ENCODE results near the gene ODAD3.
"Not testable (repeated sequence)": the region's sequence is repeated elsewhere in the genome, so short reads cannot be mapped to it uniquely, and the experiment has no call there.

The ODAD3 gene

DNA sequence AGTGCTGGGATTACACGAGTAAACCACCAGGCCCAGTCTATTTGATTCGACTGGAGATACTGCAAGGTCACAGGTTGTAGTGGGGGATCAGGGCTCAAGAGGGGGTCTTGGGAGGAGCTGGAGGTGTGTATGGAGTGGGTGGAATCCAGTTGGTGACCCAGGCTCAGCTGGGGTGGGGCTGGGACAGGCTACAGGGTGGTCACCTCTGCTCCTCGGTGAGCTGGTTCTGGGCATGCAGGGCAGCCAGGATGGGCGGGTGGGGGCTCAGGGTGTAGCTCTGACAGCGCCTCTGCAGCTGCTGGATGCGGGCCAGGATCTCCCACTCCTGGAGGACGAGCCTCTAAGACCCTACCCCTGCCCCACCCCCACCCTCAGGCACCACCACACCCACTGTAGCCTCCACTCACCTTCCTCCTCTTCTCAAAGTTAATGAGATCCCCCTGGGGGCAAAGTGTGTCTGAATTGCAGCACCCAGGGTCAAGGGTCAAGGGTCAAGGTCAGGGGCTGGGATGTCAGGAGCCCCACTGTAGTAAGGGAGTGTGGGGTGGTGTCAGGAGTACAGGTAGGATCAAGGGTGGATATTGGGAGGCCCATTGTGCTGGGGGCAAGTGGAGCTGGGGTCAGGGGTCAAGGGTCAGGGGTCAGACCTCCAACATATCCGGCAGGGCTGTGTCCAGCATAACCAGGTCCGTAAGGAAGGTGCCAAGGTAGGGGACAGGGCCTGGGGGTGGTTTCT lies 32.9 kb downstream of the ODAD3 start:
- DNase-seq, result no peak

DNA sequence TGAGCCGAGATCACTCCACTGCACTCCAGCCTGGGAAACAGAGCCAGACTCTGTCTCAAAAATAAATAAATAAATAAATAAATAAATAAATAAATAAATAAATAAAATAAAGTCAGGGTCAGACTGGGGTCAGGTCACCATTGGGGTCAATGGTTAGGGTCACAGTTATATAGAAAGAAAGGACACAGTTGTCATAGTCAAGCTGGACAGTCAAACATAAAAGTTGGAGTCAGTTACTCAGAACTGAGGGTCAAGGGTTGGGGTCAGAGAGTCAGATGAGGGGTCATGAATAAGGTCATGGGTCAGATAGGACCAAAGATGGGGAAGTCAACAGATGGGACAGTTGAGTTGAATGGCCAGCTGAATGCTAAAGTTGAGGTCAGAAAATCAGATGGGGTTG lies 34.1 kb downstream of the ODAD3 start:
- DNase-seq, result no peak

DNA sequence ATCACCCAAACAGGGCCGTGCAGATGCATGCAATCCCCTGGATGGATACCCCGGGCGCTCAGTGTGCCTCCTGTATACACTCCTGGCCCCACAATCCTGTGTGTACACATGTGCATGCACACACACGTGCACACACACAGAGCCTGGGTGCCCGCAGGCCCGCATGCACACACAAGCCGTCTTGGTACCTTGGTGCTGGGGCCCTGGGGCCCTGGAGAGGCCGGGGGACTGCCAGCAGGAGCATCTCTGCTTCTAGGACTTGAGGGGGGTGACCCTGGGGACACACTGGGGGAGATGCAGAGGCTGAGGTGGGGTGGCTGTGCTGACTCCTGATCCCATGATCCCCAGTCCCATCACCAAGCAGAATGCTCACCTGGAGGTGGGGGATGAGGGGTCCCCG lies 35.3 kb downstream of the ODAD3 start:
- no peak for DNase-seq

DNA sequence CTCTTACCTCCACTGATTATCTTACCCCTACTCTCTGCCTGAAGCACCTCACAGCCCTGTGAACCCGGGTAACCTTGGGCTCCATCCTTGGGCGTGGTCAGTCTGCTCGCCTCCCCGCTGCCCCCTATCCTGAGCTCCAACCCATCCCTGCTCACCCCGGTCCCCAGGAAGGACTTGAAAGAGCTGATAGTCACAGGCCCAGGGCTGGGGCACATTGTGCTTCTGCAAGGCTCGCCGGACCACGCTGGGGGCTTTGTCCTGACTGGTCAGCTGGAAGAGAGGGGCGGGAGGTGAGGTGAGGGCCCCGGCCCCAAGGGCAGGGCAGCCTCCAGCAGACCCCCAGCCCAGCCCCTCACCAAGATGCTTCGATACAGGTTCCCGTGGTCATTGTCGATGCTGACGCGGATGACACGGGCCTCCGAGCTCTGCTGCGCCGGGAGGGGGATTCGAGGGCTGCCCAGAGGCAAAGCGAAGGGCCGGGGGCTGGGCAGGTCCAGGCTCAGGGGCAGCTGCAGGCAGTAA lies 37.8 kb downstream of the ODAD3 start:
- no peak for DNase-seq

DNA sequence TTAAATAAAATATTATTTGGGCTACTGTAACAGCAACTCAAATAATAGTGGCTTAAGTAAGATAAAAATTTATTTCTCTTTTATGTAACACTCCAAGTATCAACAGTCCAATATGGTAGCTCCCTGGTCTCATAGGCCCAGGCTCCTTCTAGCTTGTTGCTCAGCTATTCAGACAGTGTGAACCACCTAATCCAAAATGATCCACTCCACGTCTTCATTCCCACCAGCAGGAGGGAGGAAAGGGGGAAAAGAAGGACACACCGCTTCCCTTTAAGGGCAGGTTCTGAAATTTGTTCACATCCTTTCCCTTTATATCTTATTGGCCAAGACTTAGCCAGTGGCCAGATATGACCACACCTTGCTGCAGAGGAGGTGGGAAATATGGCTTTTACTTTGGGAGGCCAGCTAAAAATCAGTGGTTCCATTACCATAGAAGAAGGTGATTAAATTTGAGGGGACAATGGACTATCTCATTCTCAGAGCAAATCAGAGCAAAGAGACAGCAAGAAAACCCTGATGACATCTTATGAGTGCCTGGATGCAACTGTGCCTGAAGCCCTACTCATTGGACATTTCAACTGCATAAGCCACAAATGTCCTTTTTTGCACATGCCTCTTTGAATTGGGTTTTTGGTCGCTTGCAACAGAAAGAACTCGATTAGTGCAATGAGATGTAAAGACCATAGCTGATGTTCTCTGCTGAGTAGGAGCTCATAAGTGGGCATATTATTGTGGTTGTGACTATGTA lies 43.8 kb downstream of the ODAD3 start:
- no peak for DNase-seq

DNA sequence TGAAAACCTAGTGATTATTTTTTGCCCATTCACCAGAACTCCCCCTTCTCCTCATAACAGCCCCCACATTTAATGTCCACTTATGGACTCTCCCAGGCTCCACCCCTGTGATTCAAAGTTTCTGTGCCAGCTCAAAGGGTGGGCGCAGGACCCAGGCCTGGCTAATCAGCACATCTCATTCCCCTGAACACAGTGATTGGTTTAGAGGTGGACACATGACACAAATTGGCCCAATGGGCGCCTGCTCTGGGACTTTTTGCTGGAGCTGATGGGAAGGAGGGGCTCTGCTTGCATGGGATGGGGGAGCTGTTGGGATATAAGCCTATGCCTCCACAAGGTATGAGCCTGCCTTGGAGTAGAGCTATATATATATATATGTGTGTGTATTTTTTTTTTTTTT lies 44.6 kb downstream of the ODAD3 start:
- DNase-seq, result no peak

DNA sequence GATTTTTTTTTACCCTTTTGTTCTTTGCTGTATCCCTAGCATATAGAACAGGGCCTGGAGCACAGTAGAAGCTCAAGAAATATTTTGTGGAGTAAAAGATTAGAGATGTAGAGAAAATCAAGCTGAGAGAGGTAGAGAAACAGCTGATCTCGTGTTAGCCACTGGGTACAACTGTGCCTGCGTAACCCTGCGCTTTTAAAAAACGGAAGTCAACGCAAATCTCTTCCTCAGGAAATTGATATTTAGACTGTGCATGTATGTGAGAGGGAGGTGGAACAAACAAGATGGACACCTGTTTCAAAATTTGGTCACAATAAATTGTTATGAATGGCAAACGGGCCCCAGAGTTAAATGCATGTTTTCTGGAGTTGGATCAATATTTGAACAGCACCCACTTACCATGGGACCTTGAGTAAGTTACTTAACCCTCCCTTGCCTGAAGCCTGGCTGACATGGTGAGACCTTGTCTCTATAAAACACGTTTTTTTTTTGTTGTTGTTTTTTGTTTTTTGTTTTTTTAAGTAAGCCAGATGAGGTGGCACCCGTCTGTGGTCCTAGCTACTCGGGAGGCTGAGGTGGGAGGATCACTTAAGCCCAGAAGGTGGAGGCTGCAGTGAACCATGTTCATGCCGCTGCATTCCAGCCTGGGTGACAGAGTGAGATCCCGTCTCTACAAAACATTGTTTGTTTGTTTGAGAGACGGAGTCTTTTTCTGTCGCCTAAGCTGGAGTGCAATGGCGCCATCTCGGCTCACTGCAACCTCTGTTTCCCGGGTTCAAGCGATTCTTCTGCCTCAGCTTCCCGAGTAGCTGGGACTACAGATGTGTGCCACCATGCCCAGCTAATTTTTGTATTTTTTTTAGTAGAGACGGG lies 47.5 kb downstream of the ODAD3 start:
- DNase-seq, result no peak

DNA sequence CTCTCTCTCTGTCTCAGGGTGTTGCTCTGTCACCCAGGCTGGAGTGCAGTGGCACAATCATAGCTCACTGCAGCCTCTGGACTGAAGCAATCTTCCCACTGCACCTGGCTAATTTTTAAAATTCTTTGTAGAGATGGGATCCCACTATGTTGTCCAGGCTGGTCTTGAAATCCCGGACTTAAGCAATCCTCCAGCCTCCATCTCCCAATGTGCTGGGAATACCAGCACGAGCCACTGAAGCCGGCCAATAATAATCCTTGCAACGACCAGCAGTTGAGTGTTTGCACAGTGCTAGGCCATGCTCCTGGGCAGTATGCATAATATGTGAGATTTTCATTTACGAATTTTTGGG lies 50.2 kb downstream of the ODAD3 start:
- no peak for DNase-seq

DNA sequence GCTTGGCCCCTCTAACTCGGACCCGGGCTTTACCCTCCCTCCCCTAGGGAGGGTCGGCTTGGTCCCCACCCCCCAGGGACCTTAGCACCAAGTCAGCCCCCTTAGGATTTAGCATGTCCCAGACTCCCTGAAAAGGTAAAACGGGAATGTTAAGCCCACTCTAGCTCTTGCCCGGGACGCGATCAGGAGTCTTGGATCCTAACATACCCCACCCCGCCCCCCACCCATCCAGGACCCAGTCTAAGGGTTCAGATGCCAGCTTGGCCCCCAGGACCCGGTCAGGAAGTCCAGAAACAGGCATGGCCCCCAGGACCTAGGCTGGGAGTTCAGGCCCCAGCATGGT lies 51.2 kb downstream of the ODAD3 start:
- DNase-seq, result no peak

DNA sequence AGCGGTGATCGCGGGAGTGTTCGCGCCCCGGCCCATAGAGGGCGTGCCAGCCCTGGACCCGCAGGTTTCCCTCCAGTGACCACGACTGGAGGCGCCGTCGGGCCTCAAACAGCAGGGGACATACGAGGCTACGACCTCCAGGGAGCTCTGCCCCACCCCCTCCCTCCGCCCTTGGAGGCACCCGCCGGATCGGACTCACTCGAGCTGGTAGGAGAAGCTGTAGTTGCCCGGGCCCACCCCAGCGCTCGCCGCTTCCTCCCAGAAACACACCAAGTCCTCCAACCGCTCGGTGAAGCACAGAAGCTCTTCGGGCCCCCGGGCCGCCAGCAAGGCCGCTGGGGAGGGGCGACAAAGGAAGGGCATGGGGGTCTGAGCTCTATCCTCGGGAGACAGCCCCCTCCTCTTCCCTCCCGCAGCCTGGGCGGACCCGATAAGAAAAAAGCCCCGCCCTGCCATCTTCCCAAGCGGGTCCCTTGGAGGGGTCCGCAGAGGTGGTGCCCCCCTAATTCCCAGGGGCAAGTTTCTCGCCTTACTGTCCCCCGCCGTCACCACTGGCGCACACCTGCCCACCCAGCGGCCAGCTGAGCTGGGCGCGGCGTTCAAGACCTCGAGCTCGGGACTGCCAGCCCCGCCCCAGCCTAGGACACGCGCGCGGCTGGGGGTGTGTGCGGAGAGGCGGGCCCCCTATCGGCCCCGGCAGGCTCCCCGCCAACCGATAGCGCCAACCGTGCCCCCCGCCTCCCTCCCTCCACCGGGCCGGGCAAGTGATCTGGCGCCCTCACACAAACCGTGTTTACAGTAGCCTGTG lies 51.8 kb downstream of the ODAD3 start:
- DNase-seq, result peak; percentile 69

DNA sequence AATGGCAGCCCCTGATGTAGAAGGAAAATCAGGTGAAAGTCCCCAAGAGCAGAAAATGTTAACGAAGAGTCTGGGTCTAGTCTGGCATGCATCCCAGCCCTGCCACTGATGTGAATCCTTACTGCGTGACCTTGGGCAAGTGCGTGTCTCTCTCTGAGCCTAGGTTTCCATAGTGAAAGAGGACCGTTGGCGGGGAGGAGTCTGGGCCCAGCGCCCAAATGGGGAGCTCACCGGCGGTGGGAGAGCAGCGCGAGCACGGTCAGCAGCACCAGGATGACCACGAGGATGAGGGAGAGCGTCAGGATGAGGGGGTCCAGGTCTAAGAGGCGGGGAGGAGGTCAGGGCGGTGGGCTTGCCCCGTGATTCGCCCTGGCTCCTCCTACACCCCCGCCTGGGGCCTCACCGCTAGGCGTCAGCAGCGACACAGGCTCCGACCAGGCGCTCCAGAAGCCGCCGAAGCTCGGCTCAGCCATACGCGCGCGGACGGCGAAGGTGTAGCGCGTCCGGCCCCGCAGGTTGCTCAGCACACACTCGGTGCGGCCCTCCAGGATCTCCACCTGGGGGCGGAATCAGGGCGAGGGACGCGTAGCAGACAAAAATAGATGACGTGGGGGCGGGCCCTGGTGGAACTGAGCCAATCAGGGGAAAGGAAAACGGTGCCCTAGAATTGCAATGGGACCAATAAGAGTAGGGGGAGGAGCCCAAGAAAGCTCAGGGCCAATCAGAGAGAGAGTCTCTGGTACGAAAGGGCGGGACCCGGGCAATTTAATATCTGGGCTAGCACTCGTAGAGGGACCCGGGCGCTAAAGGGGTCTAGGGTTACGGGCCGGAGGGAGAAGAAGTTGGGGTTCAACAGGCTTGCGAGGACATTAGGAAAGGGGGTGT lies 54.0 kb downstream of the ODAD3 start:
- DNase-seq, result peak; percentile 98

DNA sequence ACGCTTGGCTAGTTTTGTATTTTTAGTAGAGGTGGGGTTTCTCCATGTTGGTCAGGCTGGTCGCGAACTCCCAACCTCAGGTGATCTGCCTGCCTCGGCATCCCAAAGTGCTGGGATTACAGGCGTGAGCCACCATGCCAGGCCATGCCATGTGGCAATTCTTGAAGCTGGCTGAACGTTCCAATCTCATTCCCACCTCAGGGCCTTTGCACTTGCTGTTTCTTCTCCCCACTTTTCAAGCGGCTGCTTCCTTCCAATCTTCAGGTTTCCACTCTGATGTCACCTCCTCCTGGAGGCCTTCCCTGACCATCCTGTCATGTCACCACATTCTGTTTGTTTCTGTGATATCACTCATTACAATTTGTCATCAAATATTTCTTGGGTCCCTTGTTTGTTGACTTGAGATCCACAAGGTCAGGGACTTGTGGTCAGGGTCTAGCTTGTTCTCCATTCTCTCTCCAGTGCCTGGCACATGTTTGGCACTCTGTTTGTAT lies 55.0 kb downstream of the ODAD3 start:
- no peak for DNase-seq

DNA sequence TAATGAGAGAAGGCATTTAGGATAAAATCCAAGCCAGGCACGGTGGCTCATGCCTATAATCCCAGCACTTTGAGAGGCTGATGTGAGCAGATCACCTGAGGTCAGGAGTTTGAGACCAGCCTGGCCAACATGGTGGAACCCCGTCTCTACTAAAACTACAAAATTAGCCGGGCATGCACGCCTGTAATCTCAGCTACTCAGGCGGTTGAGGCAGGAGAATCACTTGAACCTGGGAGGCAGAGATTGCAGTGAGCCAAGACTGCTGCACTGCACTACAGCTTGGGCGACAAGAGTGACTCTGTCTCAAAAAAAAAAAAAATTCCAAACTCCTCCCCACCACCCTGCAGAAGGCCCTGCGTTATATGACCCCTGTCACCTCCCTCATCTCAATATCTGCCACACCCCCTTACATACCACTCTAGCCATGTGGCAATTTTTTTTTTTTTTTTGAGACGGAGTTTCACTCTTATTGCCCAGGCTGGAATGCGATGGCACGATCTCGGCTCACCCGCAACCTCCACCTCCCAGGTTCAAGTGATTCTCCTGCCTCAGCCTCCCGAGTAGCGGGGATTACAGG lies 55.6 kb downstream of the ODAD3 start:
- not testable (repeated sequence) for DNase-seq

DNA sequence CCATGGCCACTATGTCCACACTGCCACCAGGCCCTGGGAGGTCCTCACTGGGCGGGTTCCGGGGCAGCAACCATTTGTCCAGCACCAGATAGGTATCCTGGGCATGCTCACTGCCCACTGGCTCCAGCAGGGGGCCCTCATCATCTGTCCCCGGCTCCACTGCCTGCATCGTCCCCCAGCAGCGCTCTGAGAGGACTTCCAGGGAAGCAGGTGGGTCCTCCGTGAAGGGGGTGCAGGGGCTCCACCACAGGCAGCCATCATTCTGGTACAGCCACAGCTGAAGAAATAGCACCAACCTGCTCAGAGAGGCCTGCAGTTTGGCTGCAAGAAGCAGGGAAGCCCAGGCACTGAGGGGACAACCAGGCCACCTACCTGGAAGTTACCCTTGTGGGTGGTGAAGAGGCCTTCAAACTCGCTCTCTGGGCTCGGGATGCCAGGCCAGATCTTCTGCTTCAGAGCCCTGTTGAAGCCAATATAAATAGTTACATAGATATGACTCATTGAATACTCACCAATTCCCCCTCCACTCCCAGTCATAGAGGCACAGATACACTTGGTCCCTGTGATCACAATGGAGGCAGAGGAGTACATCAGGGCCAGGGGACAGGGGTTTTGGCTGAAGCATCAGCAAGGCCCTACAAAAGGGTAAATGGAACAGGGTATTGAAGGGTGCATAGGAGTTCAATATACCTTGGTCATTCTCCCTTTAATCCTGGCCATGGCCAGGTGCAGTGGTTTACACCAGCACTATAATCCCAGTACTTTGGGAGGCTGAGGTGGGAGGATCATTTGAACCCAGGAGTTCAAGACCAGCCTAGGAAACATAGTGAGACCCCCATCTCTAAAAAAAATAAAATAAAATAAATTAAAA lies 56.4 kb downstream of the ODAD3 start:
- DNase-seq, result peak; percentile 36

DNA sequence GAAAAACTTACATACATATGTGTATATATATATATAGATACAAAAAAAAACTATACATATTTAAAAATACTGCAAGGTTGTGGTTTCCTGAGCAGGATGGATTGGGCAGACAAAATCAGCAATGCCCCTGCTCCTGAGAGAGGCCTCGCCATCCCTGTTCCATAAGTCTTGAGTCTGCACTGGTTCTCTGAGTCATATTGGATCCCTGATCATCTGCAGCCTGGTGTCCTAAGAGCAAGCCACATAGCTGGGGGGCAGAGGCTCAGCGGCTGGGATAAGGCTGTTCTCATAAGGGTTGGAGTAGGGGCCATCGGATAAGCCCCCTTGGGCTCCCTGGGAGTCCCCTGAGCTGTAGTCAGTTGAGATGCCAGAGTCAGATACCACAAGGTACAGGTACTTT lies 57.2 kb downstream of the ODAD3 start:
- no peak for DNase-seq

DNA sequence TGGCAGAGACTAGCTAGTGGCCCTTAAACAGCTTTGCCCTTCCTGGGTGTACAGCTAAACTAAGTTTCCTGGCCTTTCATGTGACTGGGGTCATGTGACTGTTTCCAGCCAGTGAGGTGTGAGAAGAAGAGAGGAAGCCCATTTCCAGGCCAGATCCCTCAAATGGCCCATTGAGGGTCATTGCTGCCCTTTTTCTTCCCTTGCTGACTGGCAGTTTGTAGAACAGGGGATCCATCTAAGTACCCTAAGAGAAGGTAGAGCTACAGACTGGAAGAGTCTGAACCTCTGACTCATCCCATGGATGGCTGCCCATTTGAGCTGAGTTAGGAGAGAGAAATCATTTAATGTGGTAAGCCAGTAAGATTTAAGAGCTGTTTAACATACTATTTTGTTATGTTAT lies 57.7 kb downstream of the ODAD3 start:
- DNase-seq, result peak; percentile 40

DNA sequence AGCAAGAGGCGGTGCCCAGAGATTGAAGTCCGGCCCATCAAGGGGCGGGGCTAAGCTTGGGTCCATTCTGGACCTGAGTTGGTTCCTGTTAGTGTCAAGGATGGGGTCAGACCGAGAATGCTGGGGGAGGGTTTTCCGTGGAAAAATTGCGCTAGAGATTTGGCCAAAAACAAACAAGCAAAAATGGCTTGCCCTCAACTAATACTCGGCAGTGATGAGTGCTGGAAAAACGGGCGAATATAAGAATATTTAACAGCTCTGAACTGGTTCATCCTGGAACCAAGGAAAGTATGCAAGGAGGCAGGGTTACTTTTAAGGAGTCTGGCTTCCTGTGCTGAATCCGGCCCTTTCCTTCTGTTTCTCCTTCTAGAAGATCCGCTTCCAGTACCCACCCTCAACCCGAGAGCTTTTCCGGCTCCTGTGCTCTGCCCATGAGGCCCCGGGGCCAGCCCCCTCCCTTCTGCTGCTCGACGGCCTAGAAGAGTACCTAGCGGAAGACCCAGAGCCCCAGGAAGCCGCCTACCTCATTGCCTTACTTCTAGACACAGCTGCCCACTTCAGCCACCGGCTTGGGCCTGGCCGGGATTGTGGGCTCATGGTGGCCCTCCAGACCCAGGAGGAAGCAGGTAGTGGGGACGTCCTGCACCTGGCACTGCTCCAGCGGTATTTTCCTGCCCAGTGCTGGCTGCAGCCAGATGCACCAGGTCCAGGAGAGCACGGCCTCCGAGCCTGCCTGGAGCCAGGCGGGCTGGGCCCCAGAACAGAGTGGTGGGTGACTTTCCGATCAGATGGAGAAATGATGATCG lies 59.6 kb downstream of the ODAD3 start:
- DNase-seq, result peak; percentile 82

DNA sequence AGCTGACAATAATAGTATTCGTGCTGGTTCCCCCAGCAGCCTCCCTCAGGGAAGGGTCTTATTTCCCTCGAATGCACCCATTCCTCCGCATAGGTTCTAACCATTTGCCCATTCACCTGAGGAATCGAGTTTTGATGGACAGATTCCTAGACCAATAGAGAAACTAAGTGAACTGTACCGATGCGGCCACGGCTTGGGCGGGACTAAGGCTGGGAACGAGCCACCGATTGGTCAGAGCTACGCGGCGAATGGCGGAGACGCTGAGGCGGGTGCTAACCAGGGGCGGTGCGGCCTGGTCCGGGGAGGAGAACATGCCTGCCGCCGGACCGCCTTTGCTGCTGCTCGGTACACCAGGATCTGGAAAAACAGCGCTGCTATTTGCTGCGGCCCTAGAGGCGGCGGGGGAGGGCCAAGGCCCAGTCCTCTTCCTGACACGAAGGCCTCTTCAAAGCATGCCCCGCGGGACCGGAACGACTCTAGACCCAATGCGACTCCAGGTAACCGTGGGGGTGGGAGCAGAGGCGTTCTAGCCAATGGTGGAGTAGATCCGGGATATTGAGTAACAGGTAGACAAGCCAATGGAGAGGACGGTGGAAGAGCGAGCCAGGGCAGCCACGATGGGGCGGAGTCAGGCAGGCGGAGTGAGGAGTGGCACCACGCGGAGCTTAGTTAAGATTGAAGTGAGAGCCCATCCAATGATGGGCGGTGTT lies 60.3 kb downstream of the ODAD3 start, which contains the start of gene SWSAP1:
Gene SWSAP1 (plus strand): TSS at position 234 of the 710 bp plus-strand sequence. CDS start 15 bp downstream, at position 249.
- peak; percentile 97 for DNase-seq

Measured in activated CD4-positive, alpha-beta T cell treated with anti-CD3 and anti-CD28 coated beads for 48 hours (primary cell).